Erythroblast (primary cell): Measurements from ENCODE around the gene LPXN.

Experiments used
- DNase-seq, 2 experiments: peaks; one replicate each; lab custom pipeline; 2025; lab: John Stamatoyannopoulos, UW
- GATA1 ChIP-seq: IDR thresholded peaks from 2 replicates; pipeline ENCODE4 v1.6.1; 2011; ENCODE audit warnings: low read depth, mild to moderate bottlenecking, control low read depth, low read length, moderate library complexity
- POLR2A ChIP-seq: IDR thresholded peaks from 2 replicates; pipeline ENCODE4 v1.6.1; 2011; ENCODE audit warnings: mild to moderate bottlenecking, low read length

LPXN gene

DNA sequence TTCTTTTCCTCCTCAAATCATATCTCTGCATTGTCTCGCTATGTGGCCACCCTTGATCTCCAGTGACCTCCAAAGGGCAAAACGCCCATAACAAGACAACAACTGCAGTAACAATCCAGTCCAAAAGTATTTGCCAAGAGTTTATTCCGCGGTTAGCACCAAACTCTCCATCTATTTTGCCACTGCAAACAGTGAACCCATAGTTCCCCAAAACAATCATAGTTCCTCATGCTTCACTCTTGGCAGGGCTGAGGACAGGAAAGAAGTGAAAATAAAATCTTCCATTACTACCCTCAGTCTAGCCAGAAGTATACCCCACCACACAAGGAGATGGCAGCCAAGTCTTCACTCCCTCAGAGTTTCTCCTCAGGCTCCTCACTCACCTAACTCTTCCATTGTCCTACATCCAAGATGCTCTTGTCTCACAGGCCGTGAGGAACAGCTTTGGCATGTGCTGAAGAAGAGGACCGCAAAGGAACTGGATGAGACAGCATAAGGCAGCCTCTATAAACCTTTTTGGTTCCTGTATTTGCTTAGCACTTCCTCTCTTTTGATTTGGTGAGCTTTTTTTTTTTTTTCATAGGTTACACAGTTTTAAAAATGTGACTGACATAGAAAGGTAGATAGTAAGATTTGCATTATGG is at the start of gene LPXN:
Gene LPXN, minus strand, starts transcription at position 480 of the 644 bp plus-strand sequence. Its CDS starts 84 bp downstream, at position 396.
- DNase-seq, result no peak

DNA sequence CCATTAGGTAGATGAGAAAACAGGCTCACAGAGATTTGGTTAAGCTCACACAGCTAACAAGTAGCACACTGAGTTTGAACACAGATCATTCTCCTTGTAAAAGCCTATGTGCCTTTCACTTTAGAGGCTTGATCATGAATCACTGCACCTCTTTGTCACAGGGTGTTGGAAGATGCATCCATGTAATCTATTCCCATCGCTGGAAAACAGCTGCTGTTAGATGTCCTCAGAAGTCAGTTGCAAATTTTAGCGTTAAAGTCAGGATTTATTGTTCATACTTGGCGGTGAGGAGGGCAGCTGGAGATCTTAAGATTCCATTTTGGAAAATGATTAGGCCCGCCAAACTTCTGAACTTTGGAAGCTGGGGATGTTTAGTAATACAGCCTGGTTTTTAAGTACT is 49.4 kb upstream of the LPXN start:
- no peak for TF ChIP-seq GATA1
- TF ChIP-seq POLR2A, result no peak
- DNase-seq, result no peak

More for the DNA sequence above, at the start of gene LPXN:
- no peak for TF ChIP-seq GATA1
- TF ChIP-seq POLR2A, result no peak

GRCh38 chr11:58622344-58622743 is 46.7 kb upstream of the LPXN start, which contains the start of gene CNTF:
TSS of gene CNTF (plus strand) at chr11:58622665. CDS start at chr11:58622753, 88 bp downstream.
- DNase-seq, result peak in 1 of 2 experiments; percentile 30
- TF ChIP-seq GATA1, result no peak
- no peak for TF ChIP-seq POLR2A

DNA sequence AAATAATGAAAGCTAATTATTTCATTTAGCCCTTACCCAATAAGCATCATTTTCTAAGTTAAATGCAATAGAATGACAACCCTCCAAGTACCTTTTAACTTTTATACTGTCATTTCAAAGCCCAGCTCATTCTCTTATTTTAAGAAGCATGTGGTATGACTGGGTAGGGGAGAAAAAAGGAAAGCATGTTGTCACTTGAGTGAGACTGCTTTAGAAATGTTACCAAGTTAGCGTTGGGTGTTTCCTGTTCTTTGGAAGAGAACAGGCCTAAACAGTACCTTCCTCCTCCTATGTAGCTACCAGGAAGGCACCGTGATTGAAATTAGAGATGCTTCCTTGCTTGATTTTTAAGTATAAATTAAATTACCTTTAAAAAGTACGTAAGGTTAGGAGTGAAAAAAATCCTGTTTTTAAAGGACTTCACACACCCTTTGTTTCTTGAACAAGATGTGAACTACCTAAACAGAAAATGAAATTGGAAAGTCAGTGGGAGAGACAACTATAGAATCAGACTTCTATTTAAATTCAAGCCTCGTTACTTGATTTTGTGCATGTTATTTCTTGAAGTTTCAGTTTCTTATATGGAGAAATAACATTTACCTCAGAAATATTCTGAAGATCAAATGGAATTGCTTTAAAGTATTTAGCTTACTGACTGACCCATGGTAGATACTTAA is 46.1 kb upstream of the LPXN start:
- TF ChIP-seq POLR2A, result no peak
- no peak for TF ChIP-seq GATA1
- no peak for DNase-seq

DNA sequence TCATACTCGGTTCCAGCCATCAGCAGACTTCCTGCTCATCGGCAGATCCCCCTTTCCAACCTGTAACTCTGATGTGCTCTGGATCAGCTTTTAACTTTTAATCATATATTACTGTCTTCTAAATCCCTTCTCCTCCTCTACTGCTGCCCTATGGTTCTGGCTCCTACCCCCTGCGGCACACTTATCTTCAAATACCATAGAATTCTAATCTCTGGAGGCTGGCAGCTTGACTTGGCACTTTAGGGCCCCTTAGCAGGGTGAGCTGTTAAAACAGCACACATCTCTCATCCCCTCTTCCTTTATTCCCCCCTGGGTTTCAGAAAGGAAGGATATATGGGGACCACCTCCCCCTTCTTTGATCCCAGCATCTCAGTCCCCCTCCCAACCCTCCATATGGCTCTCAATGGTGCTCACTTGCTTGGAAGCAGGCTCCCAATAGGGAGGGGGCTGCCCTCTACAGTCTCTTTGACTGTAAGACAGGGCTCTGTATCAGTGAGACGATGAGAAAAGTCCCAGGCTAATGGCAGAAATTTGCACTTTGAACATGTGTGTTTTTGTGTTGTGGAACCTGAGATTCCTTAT is 42.4 kb upstream of the LPXN start:
- peak in 1 of 2 experiments; percentile 18 for DNase-seq
- TF ChIP-seq POLR2A, result no peak
- no peak for TF ChIP-seq GATA1

- DNase-seq, result peak in 1 of 2 experiments; percentile 36
- no peak for TF ChIP-seq POLR2A
- TF ChIP-seq GATA1, result no peak
These were observed 40.9 kb upstream of the LPXN start for GRCh38 chr11:58616594-58616993.

DNA sequence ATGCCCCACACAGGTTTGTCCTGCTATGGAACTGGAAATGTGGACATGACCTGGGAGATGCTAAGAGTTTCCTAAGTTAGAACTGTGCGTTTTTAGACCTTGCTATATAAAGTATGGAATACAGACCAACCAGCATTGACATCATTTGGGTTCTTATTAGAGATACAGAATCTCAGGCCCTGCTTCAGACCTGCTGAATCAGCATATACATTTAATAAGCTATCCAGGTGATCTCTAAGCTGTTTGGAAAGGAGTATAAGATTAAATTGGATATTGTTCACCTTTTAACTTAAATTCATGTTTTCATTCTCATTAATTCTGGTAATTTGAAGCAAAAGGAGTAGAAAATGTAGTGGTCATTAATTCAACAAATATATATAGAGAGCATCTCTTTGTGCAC is 39.9 kb upstream of the LPXN start:
- TF ChIP-seq POLR2A (no peak), GATA1 (no peak)
- DNase-seq, result no peak

- DNase-seq, result no peak
- TF ChIP-seq POLR2A (no peak), GATA1 (no peak)
These were observed 37.6 kb upstream of the LPXN start for GRCh38 chr11:58613228-58613627.

- TF ChIP-seq POLR2A (no peak), GATA1 (no peak)
These were observed 34.1 kb upstream of the LPXN start for GRCh38 chr11:58609723-58610122.

DNA sequence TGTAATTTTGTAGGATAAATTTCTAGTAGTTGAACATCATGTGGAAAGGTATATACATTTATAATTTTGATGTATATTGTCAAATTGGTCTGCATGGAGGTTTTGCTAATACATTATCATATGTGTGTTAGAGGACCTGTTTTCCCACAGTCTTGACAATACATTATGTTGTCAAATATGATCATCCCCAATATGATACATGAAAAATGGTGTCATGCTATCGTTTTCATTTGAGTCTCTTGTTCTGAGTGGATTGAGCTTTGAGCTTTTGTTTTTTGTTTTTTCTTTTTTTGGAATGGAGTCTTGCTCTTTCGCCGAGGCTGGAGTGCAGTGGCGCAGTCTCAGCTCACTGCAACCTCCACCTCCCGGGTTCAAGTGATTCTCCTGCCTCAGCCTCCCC is 32.7 kb upstream of the LPXN start:
- TF ChIP-seq POLR2A (no peak), GATA1 (no peak)
- no peak for DNase-seq

More at GRCh38 chr11:58609723-58610122, 34.1 kb upstream of the LPXN start:
- no peak for DNase-seq

- no peak for TF ChIP-seq POLR2A
- TF ChIP-seq GATA1, result no peak
- no peak for DNase-seq
These were observed 31.5 kb upstream of the LPXN start for GRCh38 chr11:58606930-58607714.

- no peak for TF ChIP-seq GATA1
- no peak for TF ChIP-seq POLR2A
- DNase-seq, result no peak
These were observed 24.9 kb upstream of the LPXN start for GRCh38 chr11:58600510-58600909.

DNA sequence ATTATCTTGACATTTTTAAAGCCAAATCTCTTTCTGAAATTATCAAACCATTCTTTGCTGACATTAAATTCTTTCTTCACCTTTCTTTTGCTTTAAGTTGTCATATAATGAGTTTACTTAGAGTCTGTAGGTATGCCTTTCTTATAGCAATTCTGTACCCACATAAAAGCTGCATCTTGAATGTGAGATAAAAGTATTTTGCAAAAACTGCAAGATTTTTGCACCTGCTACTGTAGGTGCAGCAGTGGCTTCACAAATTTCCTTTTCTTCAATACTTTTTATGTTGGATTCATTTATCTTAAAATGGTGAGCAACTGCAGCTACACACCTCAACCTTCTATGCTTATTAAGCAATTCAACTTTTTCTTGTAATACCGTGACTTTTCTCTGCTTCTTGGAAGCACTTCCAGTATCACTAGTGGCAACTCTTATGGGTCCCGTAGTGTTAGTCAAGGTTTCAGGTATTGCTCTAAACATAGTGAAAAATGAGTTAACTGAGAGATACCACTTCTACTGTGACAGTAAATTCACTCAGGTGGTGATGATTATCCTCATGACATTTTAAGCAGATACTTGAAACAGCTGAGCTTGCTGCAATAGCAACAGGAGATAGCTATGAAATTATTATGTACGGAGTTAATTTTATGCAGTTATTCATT is 22.0 kb upstream of the LPXN start:
- TF ChIP-seq POLR2A (no peak), GATA1 (no peak)
- no peak for DNase-seq
